Measurements from ENCODE around the gene DKK1.

Gene DKK1

DNA sequence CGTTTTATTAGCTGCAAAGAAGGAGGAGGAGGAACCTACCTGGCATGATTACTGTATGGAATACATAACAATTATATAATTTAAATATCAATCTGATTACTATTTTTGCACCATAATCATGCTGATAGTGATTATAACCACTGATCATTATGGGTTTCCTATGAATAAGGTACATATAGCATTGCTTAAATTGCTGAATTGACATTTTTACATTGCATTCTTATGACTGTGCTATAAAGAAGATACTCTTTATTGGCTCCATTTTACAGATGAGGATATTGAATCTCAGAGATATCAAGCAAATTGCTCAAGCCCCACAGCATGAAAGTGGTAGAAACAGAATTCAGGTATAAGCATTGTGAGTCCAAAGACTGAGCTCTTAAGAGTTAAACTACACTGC lies 23.1 kb downstream of the DKK1 start:
- no peaks in the 10 kb centered on the region for H3K9me3 ChIP-seq
- TF ChIP-seq, protein P1, sequence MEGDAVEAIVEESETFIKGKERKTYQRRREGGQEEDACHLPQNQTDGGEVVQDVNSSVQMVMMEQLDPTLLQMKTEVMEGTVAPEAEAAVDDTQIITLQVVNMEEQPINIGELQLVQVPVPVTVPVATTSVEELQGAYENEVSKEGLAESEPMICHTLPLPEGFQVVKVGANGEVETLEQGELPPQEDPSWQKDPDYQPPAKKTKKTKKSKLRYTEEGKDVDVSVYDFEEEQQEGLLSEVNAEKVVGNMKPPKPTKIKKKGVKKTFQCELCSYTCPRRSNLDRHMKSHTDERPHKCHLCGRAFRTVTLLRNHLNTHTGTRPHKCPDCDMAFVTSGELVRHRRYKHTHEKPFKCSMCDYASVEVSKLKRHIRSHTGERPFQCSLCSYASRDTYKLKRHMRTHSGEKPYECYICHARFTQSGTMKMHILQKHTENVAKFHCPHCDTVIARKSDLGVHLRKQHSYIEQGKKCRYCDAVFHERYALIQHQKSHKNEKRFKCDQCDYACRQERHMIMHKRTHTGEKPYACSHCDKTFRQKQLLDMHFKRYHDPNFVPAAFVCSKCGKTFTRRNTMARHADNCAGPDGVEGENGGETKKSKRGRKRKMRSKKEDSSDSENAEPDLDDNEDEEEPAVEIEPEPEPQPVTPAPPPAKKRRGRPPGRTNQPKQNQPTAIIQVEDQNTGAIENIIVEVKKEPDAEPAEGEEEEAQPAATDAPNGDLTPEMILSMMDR (IDR thresholded peaks at IDR 0.05) = no peak
- DNase-seq = no peak
- no peak overlapping the region for H3K27ac ChIP-seq
- H3K27me3 ChIP-seq = peaks cover 0 to 8% of the 10 kb centered on the region in 2 donors
- no peaks in the 10 kb centered on the region for H3K36me3 ChIP-seq
- no peaks in the 10 kb centered on the region for H3K4me1 ChIP-seq
- H3K4me3 ChIP-seq = no peak overlapping the region
- intact Hi-C loops (cut with DNase I; ENCODE audit: low total_unique reads) = no loop called here

DNA sequence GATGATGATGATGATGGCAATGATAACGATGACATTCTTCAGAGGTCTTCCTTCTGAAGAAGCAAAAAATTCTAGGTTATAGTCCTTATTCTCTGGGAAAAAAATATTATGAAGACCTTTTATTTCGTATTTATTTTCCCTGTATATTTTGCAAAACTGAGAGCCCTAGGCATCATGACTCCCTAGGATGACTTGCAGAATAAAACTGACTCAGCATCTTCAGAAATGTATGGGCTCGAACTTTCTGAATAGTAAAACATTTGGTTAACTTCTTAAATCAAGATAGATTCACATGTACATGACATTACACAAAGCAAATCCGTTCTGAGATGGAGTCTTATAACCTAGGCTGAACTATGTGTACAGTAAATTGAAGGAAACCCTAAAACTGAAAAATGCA lies 29.4 kb downstream of the DKK1 start:
- DNase-seq = no peak
- Histone ChIP-seq H3K4me1 (no peaks in the 10 kb centered on the region), H3K9me3 (no peaks in the 10 kb centered on the region), H3K36me3 (no peaks in the 10 kb centered on the region), H3K4me3 (no peak overlapping the region), H3K27ac (no peak overlapping the region), H3K27me3 (peaks cover 0 to 16% of the 10 kb centered on the region in 2 donors)
- TF ChIP-seq, protein P1 (IDR thresholded peaks at IDR 0.05) = no peak
- intact Hi-C loops (cut with DNase I; ENCODE audit: low total_unique reads) = no loop called here

DNA sequence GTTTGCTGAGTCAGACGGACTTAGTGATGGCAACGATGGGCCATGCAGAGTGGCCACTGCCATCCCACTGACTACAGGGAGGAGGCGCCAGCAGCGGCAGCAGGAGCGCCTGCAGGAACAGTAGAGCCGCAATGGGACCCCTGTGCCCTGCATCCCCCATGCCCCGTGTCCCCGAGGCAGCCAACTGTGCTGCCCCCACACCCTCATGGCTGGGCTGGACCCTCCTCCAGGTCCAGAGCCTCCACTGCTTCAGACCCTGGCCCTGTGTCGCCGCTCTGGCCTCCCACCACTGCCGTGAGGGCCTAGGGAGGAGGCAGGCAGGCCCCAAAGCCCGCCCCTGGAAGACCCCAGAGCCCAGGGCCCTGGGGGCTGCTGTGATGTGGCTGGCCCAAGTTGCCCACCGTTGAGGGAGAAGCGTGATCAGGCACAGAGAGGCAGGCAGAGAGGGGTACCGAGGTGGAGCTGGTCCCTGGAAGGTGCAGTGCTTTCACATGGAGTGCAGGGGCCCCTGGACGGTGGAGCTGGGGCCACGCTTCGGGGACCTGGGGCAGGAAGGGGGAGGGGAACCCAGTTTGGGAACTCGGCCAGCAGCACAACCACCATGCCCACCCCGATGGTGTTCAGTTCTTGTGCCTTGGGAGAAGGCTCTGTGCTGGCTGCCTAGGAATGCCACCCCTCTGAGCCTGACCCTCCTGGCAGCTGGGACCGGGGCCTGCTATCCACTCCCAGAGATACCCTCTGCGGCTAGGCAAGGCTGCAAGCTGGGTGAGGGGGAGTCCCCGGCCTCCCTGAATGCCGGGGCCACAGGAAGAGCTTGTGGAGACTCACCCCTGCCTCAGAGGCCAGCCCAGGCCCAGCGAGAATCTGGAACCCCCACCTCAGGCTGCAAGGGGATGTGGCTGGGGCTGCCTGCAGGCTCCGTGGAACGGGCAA lies 32.6 kb downstream of the DKK1 start:
- intact Hi-C loops (cut with DNase I; ENCODE audit: low total_unique reads) = no loop called here
- H3K4me3 ChIP-seq = no peak overlapping the region

DNA sequence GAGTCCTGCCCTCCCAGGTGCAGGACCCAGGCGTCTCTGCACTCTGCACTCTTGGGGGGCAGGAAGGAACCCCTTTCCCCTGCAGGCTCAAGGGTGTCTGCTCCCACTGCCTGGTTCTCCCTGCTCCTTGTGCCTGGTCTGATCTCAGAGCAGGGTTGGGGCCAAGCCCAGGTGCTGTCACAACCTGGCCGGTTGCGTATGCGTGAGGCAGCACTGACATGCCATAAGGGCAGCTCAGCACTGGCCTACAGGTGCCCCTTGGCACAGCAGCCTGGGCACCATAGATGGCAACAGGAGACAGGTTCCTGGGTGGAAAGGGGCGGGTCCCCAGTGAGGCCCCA lies 33.2 kb downstream of the DKK1 start:
- Histone ChIP-seq H3K4me1 (no peaks in the 10 kb centered on the region), H3K9me3 (no peaks in the 10 kb centered on the region), H3K27ac (no peak overlapping the region), H3K4me3 (no peak overlapping the region), H3K36me3 (no peaks in the 10 kb centered on the region), H3K27me3 (peaks cover 0 to 14% of the 10 kb centered on the region in 2 donors)
- TF ChIP-seq, protein P1 (IDR thresholded peaks at IDR 0.05) = no peak
- intact Hi-C loops (cut with DNase I; ENCODE audit: low total_unique reads) = no loop called here
- DNase-seq = no peak

More for the DNA sequence above, 32.6 kb downstream of the DKK1 start:
- Histone ChIP-seq H3K4me1 (no peaks in the 10 kb centered on the region), H3K9me3 (no peaks in the 10 kb centered on the region), H3K27me3 (peaks cover 0 to 14% of the 10 kb centered on the region in 2 donors), H3K36me3 (no peaks in the 10 kb centered on the region), H3K27ac (no peak overlapping the region)
- TF ChIP-seq, protein P1 (IDR thresholded peaks at IDR 0.05) = no peak
- DNase-seq = no peak

DNA sequence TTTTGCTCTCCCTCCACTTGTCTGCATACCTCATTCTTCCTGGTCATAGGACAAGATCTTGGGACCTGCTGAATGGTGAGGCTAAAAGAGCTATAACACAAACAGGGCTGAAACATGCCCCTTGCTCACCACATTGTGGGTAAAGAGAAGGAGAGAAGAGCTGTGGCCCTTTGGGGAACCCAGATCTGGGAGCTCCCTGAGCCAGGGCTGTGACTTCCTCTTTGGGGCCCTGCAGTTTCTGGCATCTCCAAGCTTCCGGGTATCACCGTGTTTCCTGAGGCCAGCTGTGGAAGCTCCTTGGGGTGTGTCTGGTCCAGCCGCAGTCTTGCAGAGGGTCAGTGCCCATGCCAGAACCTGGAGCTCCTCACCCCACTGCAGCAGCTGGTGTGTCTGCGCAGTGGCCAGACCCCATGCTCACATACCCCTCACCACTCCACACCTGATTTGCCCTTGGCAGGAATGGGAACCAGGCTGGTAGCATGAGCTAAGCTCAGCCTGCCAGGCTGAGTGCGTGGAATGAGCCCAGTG lies 34.0 kb downstream of the DKK1 start:
- DNase-seq = no peak
- intact Hi-C loops (cut with DNase I; ENCODE audit: low total_unique reads) = no loop called here
- H3K36me3 ChIP-seq = no peaks in the 10 kb centered on the region
- no peak overlapping the region for H3K4me3 ChIP-seq
- no peaks in the 10 kb centered on the region for H3K9me3 ChIP-seq
- TF ChIP-seq, protein P1 (IDR thresholded peaks at IDR 0.05) = no peak
- no peak overlapping the region for H3K27ac ChIP-seq
- H3K4me1 ChIP-seq = no peaks in the 10 kb centered on the region
- H3K27me3 ChIP-seq = peaks cover 0 to 14% of the 10 kb centered on the region in 2 donors
